ENCODE results near the gene XYLT1. TPM values are rescaled to one million over a fixed set of nuclear protein-coding genes. Genes with fewer than 3 reads are reported as not detected.

The XYLT1 gene
- total RNA-seq, 6 experiments from 2014 or later, result 22.0 to 51.1 (median 27.5) TPM

GRCh38 chr16:17323171-17323570 lies 147.6 kb downstream of the XYLT1 start:
- H3K4me3 Mint-ChIP-seq, result no peak overlapping the region
- no peaks in the 10 kb centered on the region; the same call in 1 of the 2 replicates for H3K27me3 Mint-ChIP-seq (ENCODE audit: insufficient read depth)
- no peak for DNase-seq
- no peaks in the 10 kb centered on the region for H3K9me3 Mint-ChIP-seq
- peaks cover 32% of the 10 kb centered on the region for H3K4me1 Mint-ChIP-seq (ENCODE audit: low read depth)
- TF ChIP-seq, protein P1, sequence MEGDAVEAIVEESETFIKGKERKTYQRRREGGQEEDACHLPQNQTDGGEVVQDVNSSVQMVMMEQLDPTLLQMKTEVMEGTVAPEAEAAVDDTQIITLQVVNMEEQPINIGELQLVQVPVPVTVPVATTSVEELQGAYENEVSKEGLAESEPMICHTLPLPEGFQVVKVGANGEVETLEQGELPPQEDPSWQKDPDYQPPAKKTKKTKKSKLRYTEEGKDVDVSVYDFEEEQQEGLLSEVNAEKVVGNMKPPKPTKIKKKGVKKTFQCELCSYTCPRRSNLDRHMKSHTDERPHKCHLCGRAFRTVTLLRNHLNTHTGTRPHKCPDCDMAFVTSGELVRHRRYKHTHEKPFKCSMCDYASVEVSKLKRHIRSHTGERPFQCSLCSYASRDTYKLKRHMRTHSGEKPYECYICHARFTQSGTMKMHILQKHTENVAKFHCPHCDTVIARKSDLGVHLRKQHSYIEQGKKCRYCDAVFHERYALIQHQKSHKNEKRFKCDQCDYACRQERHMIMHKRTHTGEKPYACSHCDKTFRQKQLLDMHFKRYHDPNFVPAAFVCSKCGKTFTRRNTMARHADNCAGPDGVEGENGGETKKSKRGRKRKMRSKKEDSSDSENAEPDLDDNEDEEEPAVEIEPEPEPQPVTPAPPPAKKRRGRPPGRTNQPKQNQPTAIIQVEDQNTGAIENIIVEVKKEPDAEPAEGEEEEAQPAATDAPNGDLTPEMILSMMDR (IDR thresholded peaks at IDR 0.05), result no peak
- no peaks in the 10 kb centered on the region for H3K36me3 Mint-ChIP-seq (ENCODE audit: low read depth)
- H3K27ac Mint-ChIP-seq, result no peak overlapping the region

GRCh38 chr16:17321824-17322223 lies 148.9 kb downstream of the XYLT1 start:
- Mint-ChIP-seq H3K27ac (no peak overlapping the region), H3K4me3 (no peak overlapping the region), H3K36me3 (ENCODE audit: low read depth) (no peaks in the 10 kb centered on the region), H3K9me3 (no peaks in the 10 kb centered on the region), H3K4me1 (ENCODE audit: low read depth) (peaks cover 38% of the 10 kb centered on the region), H3K27me3 (ENCODE audit: insufficient read depth) (no peaks in the 10 kb centered on the region; the same call in 1 of the 2 replicates)
- TF ChIP-seq, protein P1 (IDR thresholded peaks at IDR 0.05), result no peak
- DNase-seq, result no peak

GRCh38 chr16:17320009-17320408 lies 150.8 kb downstream of the XYLT1 start:
- Mint-ChIP-seq H3K36me3 (ENCODE audit: low read depth) (no peaks in the 10 kb centered on the region), H3K27me3 (ENCODE audit: insufficient read depth) (no peaks in the 10 kb centered on the region; the same call in 1 of the 2 replicates), H3K4me3 (no peak overlapping the region), H3K9me3 (no peaks in the 10 kb centered on the region), H3K27ac (peak overlapping the region; percentile 24; the same call in 1 of the 2 replicates), H3K4me1 (ENCODE audit: low read depth) (peaks cover 38% of the 10 kb centered on the region)
- no peak for DNase-seq
- TF ChIP-seq, protein P1 (IDR thresholded peaks at IDR 0.05), result no peak

DNA sequence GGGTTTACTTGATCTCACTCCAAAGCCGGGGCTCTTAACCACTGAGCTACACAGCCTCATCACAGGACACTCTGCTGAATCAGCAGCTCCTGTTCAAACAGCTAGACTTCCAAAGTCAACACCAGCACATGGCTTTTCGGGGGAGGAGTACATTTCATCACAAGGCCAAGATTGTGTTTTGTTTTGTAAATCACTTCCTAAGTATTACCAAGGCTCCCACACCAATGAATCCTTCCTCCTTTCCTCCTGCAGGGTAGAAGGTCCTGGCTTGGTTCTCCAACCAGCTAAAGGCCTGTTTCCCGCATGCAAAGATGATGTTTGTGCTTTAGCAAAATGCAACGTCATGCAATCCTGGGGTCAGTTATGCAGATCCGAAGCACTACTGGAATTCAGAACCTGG lies 152.5 kb downstream of the XYLT1 start:
- peaks cover 38% of the 10 kb centered on the region for H3K4me1 Mint-ChIP-seq (ENCODE audit: low read depth)
- H3K4me3 Mint-ChIP-seq, result no peak overlapping the region
- H3K27me3 Mint-ChIP-seq (ENCODE audit: insufficient read depth), result peaks cover 2% of the 10 kb centered on the region
- H3K9me3 Mint-ChIP-seq, result no peaks in the 10 kb centered on the region
- DNase-seq, result peak; percentile 5
- no peaks in the 10 kb centered on the region for H3K36me3 Mint-ChIP-seq (ENCODE audit: low read depth)
- TF ChIP-seq, protein P1 (IDR thresholded peaks at IDR 0.05), result no peak
- peak overlapping the region; percentile 19; the same call in 1 of the 2 replicates for H3K27ac Mint-ChIP-seq

GRCh38 chr16:17316005-17316404 lies 154.8 kb downstream of the XYLT1 start:
- Mint-ChIP-seq H3K36me3 (ENCODE audit: low read depth) (no peaks in the 10 kb centered on the region), H3K27me3 (ENCODE audit: insufficient read depth) (peaks cover 2% of the 10 kb centered on the region), H3K4me1 (ENCODE audit: low read depth) (peaks cover 39% of the 10 kb centered on the region), H3K4me3 (no peak overlapping the region), H3K27ac (no peak overlapping the region), H3K9me3 (no peaks in the 10 kb centered on the region)
- TF ChIP-seq, protein P1 (IDR thresholded peaks at IDR 0.05), result no peak
- DNase-seq, result no peak

Measured in HFFc6 (cell line).